Hepatocyte (in vitro differentiated cells): ENCODE data around the gene YTHDF2. TPM values are rescaled to one million over a fixed set of nuclear protein-coding genes. Genes with fewer than 3 reads are reported as not detected.
"Not testable (repeated sequence)": the region's sequence is repeated elsewhere in the genome, so short reads cannot be mapped to it uniquely, and the experiment has no call there.

Experiments used
- DNase-seq: peaks from one replicate; pipeline ENCODE4 v3.0.0-alpha.2; 2016; ENCODE audit warnings: low spot score
- H2AFZ ChIP-seq: fragments of 200-600 bp; sonication (generic); 2 replicates; pipeline ENCODE4 v1.6.0; 2016; ENCODE audit warnings: antibody characterized with exemption, mild to moderate bottlenecking
- H3K27ac ChIP-seq: fragments of 200-600 bp; sonication (generic); 2 replicates; pipeline ENCODE4 v1.5.1; 2016; ENCODE audit warnings: mild to moderate bottlenecking
- H3K27me3 ChIP-seq: fragments of 200-600 bp; sonication (generic); 2 replicates; pipeline ENCODE4 v1.6.1; 2016
- H3K36me3 ChIP-seq: fragments of 200-600 bp; sonication (generic); replicated peaks from 2 replicates; pipeline ENCODE4 v1.5.1; 2016; ENCODE audit warnings: low read depth; ENCODE audit not compliant: insufficient read depth
- H3K4me1 ChIP-seq: fragments of 200-600 bp; sonication (generic); 2 replicates; pipeline ENCODE4 v1.5.1; 2016; ENCODE audit warnings: mild to moderate bottlenecking, moderate library complexity; ENCODE audit not compliant: insufficient read depth
- H3K4me2 ChIP-seq: fragments of 200-600 bp; sonication (generic); 2 replicates; pipeline ENCODE4 v1.6.0; 2016
- H3K4me3 ChIP-seq: fragments of 200-600 bp; sonication (generic); 2 replicates; pipeline ENCODE4 v1.5.1; 2016; ENCODE audit warnings: mild to moderate bottlenecking
- H3K79me2 ChIP-seq: fragments of 200-600 bp; sonication (generic); 2 replicates; pipeline ENCODE4 v1.6.0; 2017; ENCODE audit warnings: mild to moderate bottlenecking
- H3K9me2 ChIP-seq: fragments of 200-600 bp; sonication (generic); replicated peaks from 2 replicates; pipeline ENCODE4 v1.6.0; 2017; ENCODE audit warnings: mild to moderate bottlenecking; ENCODE audit not compliant: insufficient read depth
- H3K9me3 ChIP-seq: fragments of 200-600 bp; sonication (generic); 2 replicates; pipeline ENCODE4 v1.5.1; 2016; ENCODE audit warnings: low read depth, mild to moderate bottlenecking
- H4K20me1 ChIP-seq: fragments of 200-600 bp; sonication (generic); 2 replicates; pipeline ENCODE4 v1.6.0; 2016; ENCODE audit warnings: mild to moderate bottlenecking; ENCODE audit not compliant: insufficient read depth, poor library complexity, severe bottlenecking
- EZH2 ChIP-seq: fragments of 200-600 bp; sonication (generic); IDR thresholded peaks from 2 replicates; pipeline ENCODE4 v1.6.1; 2016; ENCODE audit warnings: antibody characterized with exemption, mild to moderate bottlenecking, borderline replicate concordance
- EZH2phosphoT487 ChIP-seq: fragments of 200-600 bp; sonication (generic); IDR thresholded peaks from one replicate; pipeline ENCODE4 v1.6.1; 2018; ENCODE audit warnings: antibody characterized with exemption, mild to moderate bottlenecking, low read depth, moderate library complexity; ENCODE audit not compliant: unreplicated experiment, severe bottlenecking
- WGBS: methylation state at CpG from one replicate; pipeline ENCODE4 v1.1.6; 2016; ENCODE audit warnings: low lambda C conversion rate; ENCODE audit errors: missing lambda C conversion rate; 5-methylcytosine and 5-hydroxymethylcytosine counted together
- polyA plus RNA-seq: library from polyadenylated mRNA; unstranded; fragments of >200 nt; fragmentation: Nextera tagmentation; extraction: Ambion mirVana; gene quantifications from 2 replicates; pipeline ENCODE4 v1.2.1, GENCODE V29; 2016
- total RNA-seq: library from RNA; depleted of rRNA; stranded (reverse); fragments of >200 nt; gene quantifications from 2 replicates; pipeline ENCODE4 v1.2.3, GENCODE V29; 2014
- TF ChIP-seq, protein P1 (sequence below): fragments of 200-600 bp; sonication (generic); IDR thresholded peaks from 2 replicates; pipeline ENCODE4 v1.5.1; 2016; ENCODE audit warnings: antibody characterized with exemption, mild to moderate bottlenecking; ENCODE audit not compliant: poor library complexity

The YTHDF2 gene
- total and polyA plus RNA-seq, 2 experiments from 2014 or later, result 71.9 to 83.3 TPM

DNA sequence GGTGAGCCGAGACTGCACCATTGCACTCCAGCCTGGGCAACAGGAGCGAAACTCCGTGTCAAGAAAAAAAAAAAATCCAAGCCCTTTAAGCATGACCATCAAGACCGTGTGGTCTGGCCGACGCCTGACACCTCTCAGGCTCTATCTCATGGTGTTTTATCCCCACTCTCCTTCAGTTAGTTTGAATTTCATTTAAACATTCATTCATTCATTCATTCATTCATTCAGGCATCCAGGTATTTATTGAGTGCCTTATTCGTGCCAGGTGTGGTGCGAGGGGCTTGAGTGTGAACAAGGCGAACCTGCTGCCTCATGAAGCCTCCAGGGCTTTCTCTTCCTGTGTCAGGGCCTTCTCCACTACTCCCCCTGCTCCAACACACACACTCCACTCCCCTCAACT is 52.7 kb downstream of the YTHDF2 start:
- no peaks in the 10 kb centered on the region for H3K4me1 ChIP-seq
- no peak overlapping the region for H3K27ac ChIP-seq
- no peaks in the 10 kb centered on the region for H3K27me3 ChIP-seq
- H4K20me1 ChIP-seq, result no peaks in the 10 kb centered on the region
- H3K4me2 ChIP-seq, result no peak overlapping the region
- no peaks in the 10 kb centered on the region for H3K9me2 ChIP-seq
- H3K9me3 ChIP-seq, result no peaks in the 10 kb centered on the region
- no peak for DNase-seq
- no peaks in the 10 kb centered on the region for H3K79me2 ChIP-seq
- 90% methylated on average over 9 of the region's 9 CpGs for WGBS
- no peaks in the 10 kb centered on the region for H3K36me3 ChIP-seq
- no peak overlapping the region for H3K4me3 ChIP-seq
- no peak overlapping the region for H2AFZ ChIP-seq
- TF ChIP-seq, protein P1, sequence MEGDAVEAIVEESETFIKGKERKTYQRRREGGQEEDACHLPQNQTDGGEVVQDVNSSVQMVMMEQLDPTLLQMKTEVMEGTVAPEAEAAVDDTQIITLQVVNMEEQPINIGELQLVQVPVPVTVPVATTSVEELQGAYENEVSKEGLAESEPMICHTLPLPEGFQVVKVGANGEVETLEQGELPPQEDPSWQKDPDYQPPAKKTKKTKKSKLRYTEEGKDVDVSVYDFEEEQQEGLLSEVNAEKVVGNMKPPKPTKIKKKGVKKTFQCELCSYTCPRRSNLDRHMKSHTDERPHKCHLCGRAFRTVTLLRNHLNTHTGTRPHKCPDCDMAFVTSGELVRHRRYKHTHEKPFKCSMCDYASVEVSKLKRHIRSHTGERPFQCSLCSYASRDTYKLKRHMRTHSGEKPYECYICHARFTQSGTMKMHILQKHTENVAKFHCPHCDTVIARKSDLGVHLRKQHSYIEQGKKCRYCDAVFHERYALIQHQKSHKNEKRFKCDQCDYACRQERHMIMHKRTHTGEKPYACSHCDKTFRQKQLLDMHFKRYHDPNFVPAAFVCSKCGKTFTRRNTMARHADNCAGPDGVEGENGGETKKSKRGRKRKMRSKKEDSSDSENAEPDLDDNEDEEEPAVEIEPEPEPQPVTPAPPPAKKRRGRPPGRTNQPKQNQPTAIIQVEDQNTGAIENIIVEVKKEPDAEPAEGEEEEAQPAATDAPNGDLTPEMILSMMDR, result no peak
- TF ChIP-seq EZH2phosphoT487 (no peak), EZH2 (no peak)

DNA sequence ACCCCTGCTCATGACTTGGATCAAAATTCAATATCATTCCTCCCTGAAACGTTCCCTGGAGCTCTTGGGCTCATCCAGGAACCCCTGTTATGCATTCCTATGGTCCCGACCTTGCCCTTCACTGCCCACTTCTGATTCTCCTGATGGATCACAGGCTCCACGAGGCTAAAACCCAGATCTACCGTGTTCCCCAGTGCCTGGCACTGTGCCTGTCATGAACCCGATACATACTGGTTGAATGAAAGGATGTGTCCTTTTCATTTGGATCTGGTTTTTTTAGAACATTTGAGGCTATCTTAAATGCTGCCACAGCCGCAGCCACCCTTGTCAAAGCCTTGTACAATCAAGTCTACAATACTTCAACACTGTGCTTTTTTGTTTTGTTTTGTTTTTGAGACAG is 53.1 kb downstream of the YTHDF2 start:
- Histone ChIP-seq H3K4me1 (no peaks in the 10 kb centered on the region), H3K9me3 (no peaks in the 10 kb centered on the region), H3K9me2 (no peaks in the 10 kb centered on the region), H3K4me2 (no peak overlapping the region), H3K27me3 (no peaks in the 10 kb centered on the region), H3K79me2 (no peaks in the 10 kb centered on the region), H2AFZ (no peak overlapping the region), H3K4me3 (no peak overlapping the region), H4K20me1 (no peaks in the 10 kb centered on the region), H3K27ac (no peak overlapping the region), H3K36me3 (no peaks in the 10 kb centered on the region)
- TF ChIP-seq EZH2 (no peak), EZH2phosphoT487 (no peak)
- TF ChIP-seq, protein P1, result no peak
- DNase-seq, result no peak
- WGBS, result 90% methylated on average over 6 of the region's 6 CpGs

DNA sequence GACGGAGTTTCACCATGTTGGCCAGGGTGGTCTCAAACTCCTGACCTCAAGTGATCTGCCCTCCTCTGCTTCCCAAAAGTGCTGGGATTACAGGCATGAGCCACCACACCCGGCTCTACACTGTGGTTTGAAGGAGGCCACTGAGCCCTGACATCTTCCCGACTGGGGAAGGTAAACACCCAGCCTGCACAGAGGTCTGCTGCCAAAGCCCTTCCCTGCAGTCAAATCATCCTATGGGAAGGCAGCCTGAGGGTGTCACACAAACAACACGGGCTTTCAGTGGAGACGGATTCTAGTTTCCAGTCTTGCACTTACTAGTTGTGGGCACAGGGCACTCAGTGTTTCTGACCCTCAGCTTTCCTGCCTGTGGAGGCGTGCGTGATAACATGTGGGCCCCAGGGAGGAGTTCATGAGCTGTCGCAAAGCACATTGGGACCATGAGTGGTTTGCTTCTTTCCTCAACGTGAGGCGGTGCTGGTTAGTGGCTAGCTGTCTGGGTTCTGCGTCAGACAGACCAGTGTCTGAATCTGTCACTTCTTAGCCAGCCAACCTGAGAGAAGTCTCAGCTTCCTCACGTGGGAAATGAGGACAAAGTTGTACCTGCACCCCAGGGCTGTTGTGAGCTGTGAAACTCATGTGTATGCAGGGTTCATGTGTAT is 53.8 kb downstream of the YTHDF2 start:
- no peaks in the 10 kb centered on the region for H3K79me2 ChIP-seq
- H3K4me1 ChIP-seq, result no peaks in the 10 kb centered on the region
- H3K27ac ChIP-seq, result no peak overlapping the region
- H3K4me2 ChIP-seq, result no peak overlapping the region
- H4K20me1 ChIP-seq, result no peaks in the 10 kb centered on the region
- H3K36me3 ChIP-seq, result no peaks in the 10 kb centered on the region
- no peak overlapping the region for H3K4me3 ChIP-seq
- TF ChIP-seq, protein P1, result no peak
- TF ChIP-seq EZH2phosphoT487, result no peak
- no peak for TF ChIP-seq EZH2
- H3K9me3 ChIP-seq, result no peaks in the 10 kb centered on the region
- WGBS, result 67% methylated on average over 12 of the region's 12 CpGs
- no peaks in the 10 kb centered on the region for H3K27me3 ChIP-seq
- no peak for DNase-seq
- H2AFZ ChIP-seq, result no peak overlapping the region
- H3K9me2 ChIP-seq, result no peaks in the 10 kb centered on the region

DNA sequence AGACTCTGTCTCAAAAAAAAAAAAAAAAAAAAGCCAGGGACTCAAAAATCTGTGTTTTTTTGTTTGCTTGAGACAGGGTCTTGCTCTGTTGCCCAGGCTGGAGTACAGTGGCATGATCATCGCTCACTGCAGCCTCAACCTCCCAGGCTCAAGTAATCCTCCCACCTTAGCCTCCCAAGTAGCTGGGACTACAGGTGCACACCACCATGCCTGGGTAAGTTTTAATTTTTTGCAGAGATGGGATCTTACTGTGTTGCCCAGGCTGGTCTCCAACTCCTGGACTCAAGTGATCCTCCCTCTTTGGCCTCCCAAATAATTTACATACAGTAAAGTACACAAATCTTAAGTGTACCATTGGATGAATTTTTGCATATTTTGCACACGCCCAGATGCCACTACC is 55.2 kb downstream of the YTHDF2 start:
- not testable (repeated sequence) for H2AFZ ChIP-seq, H3K4me3 ChIP-seq, DNase-seq, H3K4me1 ChIP-seq, H3K79me2 ChIP-seq, H3K36me3 ChIP-seq, H3K9me3 ChIP-seq, H3K4me2 ChIP-seq, H4K20me1 ChIP-seq, H3K27me3 ChIP-seq, H3K27ac ChIP-seq, H3K9me2 ChIP-seq
- WGBS, result 96% methylated on average over 2 of the region's 2 CpGs
